Immature natural killer cell (primary cell): ENCODE measurements around the gene HDAC4. TPM values are rescaled to one million over a fixed set of nuclear protein-coding genes. Genes with fewer than 3 reads are reported as not detected.

Experiments
- DNase-seq, 3 donors: peaks; one replicate each; pipeline ENCODE4 v3.0.0; 2022; ENCODE audit warnings: mixed read lengths in 1 of 3
- H3K27ac Mint-ChIP-seq, 6 donors: one replicate each; pipeline ENCODE4 v1.8.0; 2020; ENCODE audit warnings: mixed read lengths in 6 of 6, mild to moderate bottlenecking in 5 of 6, inconsistent platforms in 4 of 6, moderate library complexity in 3 of 6
- H3K27me3 Mint-ChIP-seq, 3 donors: one replicate each; pipeline ENCODE4 v1.8.0; 2020 to 2021; ENCODE audit warnings: low read depth in 3 of 3, mild to moderate bottlenecking in 3 of 3, mixed read lengths in 3 of 3, moderate library complexity in 3 of 3, inconsistent platforms in 1 of 3
- H3K36me3 Mint-ChIP-seq, 3 donors: one replicate each; pipeline ENCODE4 v1.8.0; 2020; ENCODE audit warnings: mixed read lengths in 3 of 3, inconsistent platforms in 2 of 3, mild to moderate bottlenecking in 2 of 3
- H3K4me1 Mint-ChIP-seq, 2 donors: one replicate each; pipeline ENCODE4 v1.8.0; 2020; ENCODE audit warnings: inconsistent platforms in 2 of 2, mild to moderate bottlenecking in 2 of 2, mixed read lengths in 2 of 2, moderate library complexity in 1 of 2
- H3K4me3 Mint-ChIP-seq, 5 donors: one replicate each; pipeline ENCODE4 v1.8.0; 2020; ENCODE audit warnings: mild to moderate bottlenecking in 5 of 5, mixed read lengths in 5 of 5, inconsistent platforms in 3 of 5, moderate library complexity in 3 of 5
- H3K9me3 Mint-ChIP-seq, 6 donors: one replicate each; pipeline ENCODE4 v1.8.0; 2020; ENCODE audit warnings: mild to moderate bottlenecking in 6 of 6, mixed read lengths in 6 of 6, inconsistent platforms in 4 of 6, moderate library complexity in 3 of 6
- polyA plus RNA-seq, 3 donors: library from polyadenylated mRNA; unstranded; fragments of 300-500 nt; fragmentation: Illumina TruSeq; gene quantifications; one replicate each; pipeline ENCODE4 v1.2.3, GENCODE V29; 2021

Gene HDAC4
- polyA plus RNA-seq, 3 donors from 2014 or later = 1.9 to 8.1 (median 5.1) TPM

- H3K27me3 Mint-ChIP-seq = peaks cover 7 to 25% (median 8%) of the 10 kb centered on the region in 3 donors
- H3K4me3 Mint-ChIP-seq = no peak overlapping the region
- DNase-seq = no peak
- H3K27ac Mint-ChIP-seq = no peak overlapping the region
- no peaks in the 10 kb centered on the region for H3K36me3 Mint-ChIP-seq
- no peaks in the 10 kb centered on the region for H3K4me1 Mint-ChIP-seq
- peaks cover 0 to 2% (median 0%) of the 10 kb centered on the region in 6 donors for H3K9me3 Mint-ChIP-seq
These were observed 394.1 kb downstream of the HDAC4 start for GRCh38 chr2:239006622-239007285.

GRCh38 chr2:239005586-239005985 is 395.2 kb downstream of the HDAC4 start:
- H3K27ac Mint-ChIP-seq = no peak overlapping the region
- no peak for DNase-seq
- no peaks in the 10 kb centered on the region for H3K4me1 Mint-ChIP-seq
- H3K4me3 Mint-ChIP-seq = no peak overlapping the region
- peaks cover 6 to 25% (median 7%) of the 10 kb centered on the region in 3 donors for H3K27me3 Mint-ChIP-seq
- no peaks in the 10 kb centered on the region for H3K36me3 Mint-ChIP-seq
- H3K9me3 Mint-ChIP-seq = peaks cover 0 to 2% (median 0%) of the 10 kb centered on the region in 6 donors

GRCh38 chr2:239004274-239005015 is 396.4 kb downstream of the HDAC4 start:
- Mint-ChIP-seq H3K27me3 (peaks cover 6 to 25% (median 7%) of the 10 kb centered on the region in 3 donors), H3K4me1 (no peaks in the 10 kb centered on the region), H3K27ac (no peak overlapping the region), H3K36me3 (no peaks in the 10 kb centered on the region), H3K9me3 (peaks cover 0 to 2% (median 0%) of the 10 kb centered on the region in 6 donors), H3K4me3 (no peak overlapping the region)
- no peak for DNase-seq

GRCh38 chr2:239003624-239004273 is 397.1 kb downstream of the HDAC4 start:
- DNase-seq = no peak
- Mint-ChIP-seq H3K4me1 (no peaks in the 10 kb centered on the region), H3K4me3 (no peak overlapping the region), H3K27ac (no peak overlapping the region), H3K27me3 (peaks cover 6 to 25% (median 10%) of the 10 kb centered on the region in 3 donors), H3K9me3 (peaks cover 0 to 2% (median 0%) of the 10 kb centered on the region in 6 donors), H3K36me3 (no peaks in the 10 kb centered on the region)

GRCh38 chr2:239002954-239003623 is 397.7 kb downstream of the HDAC4 start:
- Mint-ChIP-seq H3K36me3 (no peaks in the 10 kb centered on the region), H3K4me3 (no peak overlapping the region), H3K4me1 (no peaks in the 10 kb centered on the region), H3K27ac (no peak overlapping the region), H3K27me3 (peaks cover 6 to 22% (median 9%) of the 10 kb centered on the region in 3 donors), H3K9me3 (peaks cover 0 to 2% (median 0%) of the 10 kb centered on the region in 6 donors)
- DNase-seq = no peak

GRCh38 chr2:239002591-239002953 is 398.2 kb downstream of the HDAC4 start:
- H3K9me3 Mint-ChIP-seq = peaks cover 0 to 2% (median 0%) of the 10 kb centered on the region in 6 donors
- H3K27me3 Mint-ChIP-seq = peaks cover 6 to 17% (median 8%) of the 10 kb centered on the region in 3 donors
- H3K36me3 Mint-ChIP-seq = no peaks in the 10 kb centered on the region
- no peaks in the 10 kb centered on the region for H3K4me1 Mint-ChIP-seq
- H3K4me3 Mint-ChIP-seq = no peak overlapping the region
- H3K27ac Mint-ChIP-seq = no peak overlapping the region
- DNase-seq = no peak

GRCh38 chr2:239001794-239002193 is 399.0 kb downstream of the HDAC4 start:
- Mint-ChIP-seq H3K36me3 (no peaks in the 10 kb centered on the region), H3K4me1 (no peaks in the 10 kb centered on the region), H3K27me3 (peaks cover 4 to 12% (median 6%) of the 10 kb centered on the region in 3 donors), H3K4me3 (no peak overlapping the region), H3K27ac (no peak overlapping the region), H3K9me3 (peaks cover 0 to 2% (median 0%) of the 10 kb centered on the region in 6 donors)
- no peak for DNase-seq

GRCh38 chr2:239000500-239001073 is 400.2 kb downstream of the HDAC4 start:
- Mint-ChIP-seq H3K4me3 (no peak overlapping the region), H3K4me1 (no peaks in the 10 kb centered on the region), H3K27me3 (peaks cover 3 to 7% (median 7%) of the 10 kb centered on the region in 3 donors), H3K36me3 (no peaks in the 10 kb centered on the region), H3K9me3 (peaks cover 0 to 2% (median 0%) of the 10 kb centered on the region in 6 donors), H3K27ac (no peak overlapping the region)
- no peak for DNase-seq

GRCh38 chr2:239000089-239000488 is 400.7 kb downstream of the HDAC4 start:
- H3K4me3 Mint-ChIP-seq = no peak overlapping the region
- H3K27ac Mint-ChIP-seq = no peak overlapping the region
- no peaks in the 10 kb centered on the region for H3K36me3 Mint-ChIP-seq
- peaks cover 0 to 2% (median 0%) of the 10 kb centered on the region in 6 donors for H3K9me3 Mint-ChIP-seq
- DNase-seq = no peak
- peaks cover 3 to 10% (median 7%) of the 10 kb centered on the region in 3 donors for H3K27me3 Mint-ChIP-seq
- no peaks in the 10 kb centered on the region for H3K4me1 Mint-ChIP-seq

- Mint-ChIP-seq H3K27ac (no peak overlapping the region), H3K4me3 (no peak overlapping the region), H3K4me1 (no peaks in the 10 kb centered on the region), H3K9me3 (peaks cover 0 to 3% (median 0%) of the 10 kb centered on the region in 6 donors), H3K27me3 (peaks cover 3 to 13% (median 11%) of the 10 kb centered on the region in 3 donors), H3K36me3 (no peaks in the 10 kb centered on the region)
- DNase-seq = no peak
These were observed 401.5 kb downstream of the HDAC4 start for GRCh38 chr2:238999291-238999741.

- Mint-ChIP-seq H3K27me3 (peaks cover 3 to 18% (median 11%) of the 10 kb centered on the region in 3 donors), H3K9me3 (peaks cover 0 to 2% (median 0%) of the 10 kb centered on the region in 6 donors), H3K27ac (no peak overlapping the region), H3K4me3 (no peak overlapping the region), H3K4me1 (peaks cover 4 to 5% of the 10 kb centered on the region in 2 donors), H3K36me3 (peaks cover 0 to 3% (median 0%) of the 10 kb centered on the region in 3 donors)
- no peak for DNase-seq
These were observed 402.0 kb downstream of the HDAC4 start for GRCh38 chr2:238998801-238999200.
